ENCODE data around the gene DST. TPM values are rescaled to one million over a fixed set of nuclear protein-coding genes. Genes with fewer than 3 reads are reported as not detected.

The DST gene
- total RNA-seq, 1 donor = 573 TPM

DNA sequence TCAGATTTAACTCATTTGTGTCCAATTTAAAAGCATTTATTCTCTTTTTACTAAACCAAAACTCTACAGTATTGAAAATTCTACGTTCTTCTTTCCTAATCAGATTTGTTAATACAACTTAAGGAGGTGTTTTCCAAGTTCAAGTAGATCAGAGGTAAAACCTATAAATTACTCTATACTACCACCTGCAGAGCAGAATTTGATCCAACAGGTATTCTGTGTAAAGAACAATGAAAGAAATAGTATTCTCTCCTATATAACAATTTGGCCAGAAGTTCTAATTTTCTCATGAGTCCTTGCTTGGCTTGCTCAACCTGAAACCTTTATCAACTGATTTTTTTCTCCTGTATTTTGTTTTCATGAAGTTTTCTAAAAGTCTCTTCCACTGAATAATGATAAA is 28.5 kb upstream of the DST start:
- H2AFZ ChIP-seq (ENCODE audit: low read length) = no peak overlapping the region
- peaks cover 16% of the 10 kb centered on the region for H3K36me3 ChIP-seq (ENCODE audit: insufficient read depth, low read length)
- peaks cover 84% of the 10 kb centered on the region for H3K79me2 ChIP-seq (ENCODE audit: insufficient read depth, low read length)
- H3K4me2 ChIP-seq (ENCODE audit: insufficient read depth, low read length) = no peak overlapping the region
- H3K9me3 ChIP-seq (ENCODE audit: low read depth, low read length) = no peaks in the 10 kb centered on the region
- H3K4me1 ChIP-seq (ENCODE audit: insufficient read depth, low read length) = peaks cover 17% of the 10 kb centered on the region
- H3K27me3 ChIP-seq (ENCODE audit: insufficient read depth, low read length) = no peaks in the 10 kb centered on the region
- TF ChIP-seq, protein P1, sequence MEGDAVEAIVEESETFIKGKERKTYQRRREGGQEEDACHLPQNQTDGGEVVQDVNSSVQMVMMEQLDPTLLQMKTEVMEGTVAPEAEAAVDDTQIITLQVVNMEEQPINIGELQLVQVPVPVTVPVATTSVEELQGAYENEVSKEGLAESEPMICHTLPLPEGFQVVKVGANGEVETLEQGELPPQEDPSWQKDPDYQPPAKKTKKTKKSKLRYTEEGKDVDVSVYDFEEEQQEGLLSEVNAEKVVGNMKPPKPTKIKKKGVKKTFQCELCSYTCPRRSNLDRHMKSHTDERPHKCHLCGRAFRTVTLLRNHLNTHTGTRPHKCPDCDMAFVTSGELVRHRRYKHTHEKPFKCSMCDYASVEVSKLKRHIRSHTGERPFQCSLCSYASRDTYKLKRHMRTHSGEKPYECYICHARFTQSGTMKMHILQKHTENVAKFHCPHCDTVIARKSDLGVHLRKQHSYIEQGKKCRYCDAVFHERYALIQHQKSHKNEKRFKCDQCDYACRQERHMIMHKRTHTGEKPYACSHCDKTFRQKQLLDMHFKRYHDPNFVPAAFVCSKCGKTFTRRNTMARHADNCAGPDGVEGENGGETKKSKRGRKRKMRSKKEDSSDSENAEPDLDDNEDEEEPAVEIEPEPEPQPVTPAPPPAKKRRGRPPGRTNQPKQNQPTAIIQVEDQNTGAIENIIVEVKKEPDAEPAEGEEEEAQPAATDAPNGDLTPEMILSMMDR (IDR thresholded peaks at IDR 0.05; ENCODE audit: extremely low read depth, low read depth, low read length) = no peak
- no peak overlapping the region for H3K27ac ChIP-seq (ENCODE audit: low read depth, low read length)
- DNase-seq (ENCODE audit: insufficient read length, low spot score, missing footprints) = no peak
- H3K4me3 ChIP-seq (ENCODE audit: insufficient read depth, low read length) = no peak overlapping the region
- peaks cover 22% of the 10 kb centered on the region for H4K20me1 ChIP-seq (ENCODE audit: insufficient read depth, low read length)

DNA sequence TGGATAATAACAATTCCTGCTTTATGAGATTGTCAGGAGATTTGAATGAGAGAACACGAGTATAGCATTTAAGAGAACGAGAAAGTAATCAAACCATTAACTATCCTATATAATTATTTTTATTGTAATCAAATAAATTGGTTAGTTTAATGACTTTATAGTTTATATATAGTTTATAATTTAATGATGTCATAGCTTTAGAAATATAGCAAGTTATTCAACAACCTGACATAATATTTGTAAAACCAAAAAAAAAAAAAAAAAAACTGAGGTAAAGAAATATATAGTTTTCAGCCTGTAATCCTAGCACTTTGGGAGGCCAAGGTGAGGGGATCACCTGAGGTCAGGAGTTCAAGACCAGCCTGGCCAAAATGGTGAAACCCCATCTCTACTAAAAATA is 26.4 kb upstream of the DST start:
- Histone ChIP-seq H3K4me2 (ENCODE audit: insufficient read depth, low read length) (no peak overlapping the region), H3K4me1 (ENCODE audit: insufficient read depth, low read length) (peaks cover 17% of the 10 kb centered on the region), H3K9me3 (ENCODE audit: low read depth, low read length) (no peaks in the 10 kb centered on the region), H3K27ac (ENCODE audit: low read depth, low read length) (no peak overlapping the region), H3K36me3 (ENCODE audit: insufficient read depth, low read length) (peaks cover 16% of the 10 kb centered on the region), H3K27me3 (ENCODE audit: insufficient read depth, low read length) (no peaks in the 10 kb centered on the region), H3K79me2 (ENCODE audit: insufficient read depth, low read length) (peaks cover 81% of the 10 kb centered on the region), H3K4me3 (ENCODE audit: insufficient read depth, low read length) (no peak overlapping the region), H4K20me1 (ENCODE audit: insufficient read depth, low read length) (peaks cover 21% of the 10 kb centered on the region), H2AFZ (ENCODE audit: low read length) (no peak overlapping the region)
- TF ChIP-seq, protein P1 (IDR thresholded peaks at IDR 0.05; ENCODE audit: extremely low read depth, low read depth, low read length) = no peak
- DNase-seq (ENCODE audit: insufficient read length, low spot score, missing footprints) = no peak

DNA sequence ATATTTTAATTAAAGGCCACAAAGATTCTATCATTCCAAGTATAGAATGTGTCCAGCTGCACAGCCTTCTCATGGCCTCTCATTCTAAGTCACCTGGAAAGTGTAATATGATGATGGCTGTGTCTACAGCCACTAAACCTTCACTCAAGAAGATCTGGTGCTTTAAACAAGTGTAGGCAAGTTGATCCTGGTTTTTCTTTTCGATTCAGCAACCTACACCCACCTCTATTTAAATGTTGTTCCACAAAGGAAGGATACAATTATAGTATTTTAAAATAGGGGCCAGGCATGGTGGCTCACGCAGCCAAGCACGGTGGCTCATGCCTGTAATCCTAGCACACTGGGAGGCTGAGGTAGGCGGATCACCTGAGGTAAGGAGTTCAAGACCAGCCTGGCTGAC is 25.5 kb upstream of the DST start:
- Histone ChIP-seq H3K4me1 (ENCODE audit: insufficient read depth, low read length) (peaks cover 17% of the 10 kb centered on the region), H3K4me3 (ENCODE audit: insufficient read depth, low read length) (no peak overlapping the region), H3K36me3 (ENCODE audit: insufficient read depth, low read length) (peaks cover 16% of the 10 kb centered on the region), H3K9me3 (ENCODE audit: low read depth, low read length) (no peaks in the 10 kb centered on the region), H3K27ac (ENCODE audit: low read depth, low read length) (no peak overlapping the region), H2AFZ (ENCODE audit: low read length) (no peak overlapping the region), H3K4me2 (ENCODE audit: insufficient read depth, low read length) (no peak overlapping the region), H3K27me3 (ENCODE audit: insufficient read depth, low read length) (no peaks in the 10 kb centered on the region), H4K20me1 (ENCODE audit: insufficient read depth, low read length) (peaks cover 25% of the 10 kb centered on the region), H3K79me2 (ENCODE audit: insufficient read depth, low read length) (peaks cover 80% of the 10 kb centered on the region)
- TF ChIP-seq, protein P1 (IDR thresholded peaks at IDR 0.05; ENCODE audit: extremely low read depth, low read depth, low read length) = no peak
- DNase-seq (ENCODE audit: insufficient read length, low spot score, missing footprints) = no peak

GRCh38 chr6:56667336-56667735 is 24.6 kb upstream of the DST start:
- Histone ChIP-seq H4K20me1 (ENCODE audit: insufficient read depth, low read length) (peaks cover 20% of the 10 kb centered on the region), H3K79me2 (ENCODE audit: insufficient read depth, low read length) (peaks cover 80% of the 10 kb centered on the region), H3K27me3 (ENCODE audit: insufficient read depth, low read length) (no peaks in the 10 kb centered on the region), H3K4me1 (ENCODE audit: insufficient read depth, low read length) (peaks cover 16% of the 10 kb centered on the region), H3K4me2 (ENCODE audit: insufficient read depth, low read length) (no peak overlapping the region), H3K36me3 (ENCODE audit: insufficient read depth, low read length) (peaks cover 16% of the 10 kb centered on the region), H3K27ac (ENCODE audit: low read depth, low read length) (no peak overlapping the region), H2AFZ (ENCODE audit: low read length) (no peak overlapping the region), H3K4me3 (ENCODE audit: insufficient read depth, low read length) (no peak overlapping the region), H3K9me3 (ENCODE audit: low read depth, low read length) (no peaks in the 10 kb centered on the region)
- TF ChIP-seq, protein P1 (IDR thresholded peaks at IDR 0.05; ENCODE audit: extremely low read depth, low read depth, low read length) = no peak
- DNase-seq (ENCODE audit: insufficient read length, low spot score, missing footprints) = no peak
